IMR-90 (cell line): Measurements from ENCODE around the gene SOX5. TPM values are rescaled to one million over a fixed set of nuclear protein-coding genes. Genes with fewer than 3 reads are reported as not detected.

ENCODE experiments used
- ATAC-seq: fragments of 200-7000 bp; cut with Tn5 transposase; 2 replicates; pipeline ENCODE4 v1.9.1; 2020; ENCODE audit warnings: low read depth, mild to moderate bottlenecking, moderate library complexity
- BruUV-seq: library from RNA; stranded (reverse); fragments of 400-500 nt; replicated peaks from 2 replicates; lab custom pipeline; 2021; lab: Mats Ljungman, UMichigan
- CTCF ChIA-PET: fragments of 300-600 bp; formaldehyde crosslinking; extraction: SDS; loops from one replicate; lab custom pipeline; 2021; ENCODE audit warnings: antibody characterized with exemption; lab: Yijun Ruan, JAX
- POLR2A ChIA-PET: fragments of 300-600 bp; sonication (Branson Sonifier 250); formaldehyde crosslinking; loops from one replicate; lab custom pipeline; 2022; ENCODE audit warnings: antibody characterized with exemption; ENCODE audit not compliant: unreplicated experiment; lab: Charles Lee
- DNase-seq: peaks from one replicate; pipeline ENCODE4 v3.0.0; 2013
- H2AFZ ChIP-seq: replicated peaks from 2 replicates; pipeline ENCODE3; 2013; ENCODE audit warnings: low read length, mild to moderate bottlenecking; ENCODE audit not compliant: poor library complexity
- H2AK5ac ChIP-seq: 2 replicates; pipeline ENCODE4 v1.6.1; 2013; ENCODE audit warnings: low read depth, low read length, inconsistent platforms
- H2AK9ac ChIP-seq: replicated peaks from 2 replicates; pipeline ENCODE3; 2013; ENCODE audit warnings: mild to moderate bottlenecking, low read depth, low read length, moderate library complexity; ENCODE audit not compliant: poor library complexity
- H2BK120ac ChIP-seq: 2 replicates; pipeline ENCODE4 v1.6.1; 2013; ENCODE audit warnings: low read depth, low read length, inconsistent platforms
- H2BK15ac ChIP-seq: 3 replicates; pipeline ENCODE4 v1.6.1; 2013; ENCODE audit warnings: low read depth, low read length, inconsistent platforms
- H2BK20ac ChIP-seq: 2 replicates; pipeline ENCODE4 v1.6.1; 2013; ENCODE audit warnings: low read depth, mild to moderate bottlenecking, inconsistent platforms, low read length, moderate library complexity
- H2BK5ac ChIP-seq: 2 replicates; pipeline ENCODE4 v1.6.1; 2013; ENCODE audit warnings: mild to moderate bottlenecking, low read depth, low read length, inconsistent platforms; ENCODE audit not compliant: poor library complexity, severe bottlenecking
- H3K14ac ChIP-seq: replicated peaks from 2 replicates; pipeline ENCODE4 v1.6.1; 2013; ENCODE audit warnings: low read depth, low read length, inconsistent platforms
- H3K18ac ChIP-seq: 2 replicates; pipeline ENCODE4 v1.6.1; 2013; ENCODE audit warnings: low read depth, low read length, control low read depth
- H3K23ac ChIP-seq: 2 replicates; pipeline ENCODE4 v1.6.1; 2013; ENCODE audit warnings: low read depth, low read length, inconsistent platforms
- H3K27ac ChIP-seq: 2 replicates; pipeline ENCODE4 v1.5.1; 2013; ENCODE audit warnings: mild to moderate bottlenecking, control low read depth, low read length; ENCODE audit not compliant: insufficient read depth
- H3K27me3 ChIP-seq: 2 replicates; pipeline ENCODE4 v1.6.1; 2013; ENCODE audit warnings: low read length; ENCODE audit not compliant: control insufficient read depth, insufficient read depth
- H3K36me3 ChIP-seq: 2 replicates; pipeline ENCODE4 v1.6.1; 2013; ENCODE audit warnings: low read length, mixed read lengths; ENCODE audit not compliant: control insufficient read depth, insufficient read depth
- H3K4ac ChIP-seq: 2 replicates; pipeline ENCODE4 v1.6.1; 2013; ENCODE audit warnings: low read depth, low read length, inconsistent platforms
- H3K4me1 ChIP-seq: 2 replicates; pipeline ENCODE4 v1.6.1; 2013; ENCODE audit warnings: low read length, mixed read lengths; ENCODE audit not compliant: control insufficient read depth, insufficient read depth
- H3K4me2 ChIP-seq: 2 replicates; pipeline ENCODE4 v1.6.1; 2013; ENCODE audit warnings: low read depth, mild to moderate bottlenecking, control low read depth, low read length, moderate library complexity
- H3K4me3 ChIP-seq: 2 replicates; pipeline ENCODE4 v1.5.1; 2013; ENCODE audit warnings: low read depth, mild to moderate bottlenecking, control low read depth, low read length, moderate library complexity; ENCODE audit not compliant: insufficient read depth
- H3K56ac ChIP-seq: 2 replicates; pipeline ENCODE4 v1.6.1; 2013; ENCODE audit warnings: low read length, inconsistent platforms; ENCODE audit not compliant: insufficient read depth; ENCODE audit errors: extremely low read depth
- H3K79me1 ChIP-seq, 2 experiments: 2 replicates each; pipeline ENCODE4 v1.6.1; 2013; ENCODE audit warnings: low read length in 2 of 2, inconsistent platforms in 1 of 2, low read depth in 1 of 2
- H3K9ac ChIP-seq: 2 replicates; pipeline ENCODE4 v1.6.1; 2013; ENCODE audit warnings: low read depth, low read length, control low read depth
- H3K9me1 ChIP-seq: 2 replicates; pipeline ENCODE4 v1.6.1; 2013; ENCODE audit warnings: low read length, inconsistent platforms; ENCODE audit not compliant: insufficient read depth
- H3K9me3 ChIP-seq: 2 replicates; pipeline ENCODE4 v1.6.1; 2013; ENCODE audit warnings: low read length; ENCODE audit not compliant: control insufficient read depth, insufficient read depth
- H4K20me1 ChIP-seq: 2 replicates; pipeline ENCODE4 v1.6.1; 2013; ENCODE audit warnings: low read length, inconsistent platforms; ENCODE audit not compliant: insufficient read depth
- H4K5ac ChIP-seq: 2 replicates; pipeline ENCODE4 v1.6.1; 2013; ENCODE audit warnings: mild to moderate bottlenecking, low read depth, low read length, control low read depth
- H4K8ac ChIP-seq, 2 experiments: 2 replicates each; pipeline ENCODE4 v1.6.1; 2013; ENCODE audit warnings: low read depth in 2 of 2, low read length in 2 of 2, control low read depth in 1 of 2, inconsistent platforms in 1 of 2
- H4K91ac ChIP-seq: 2 replicates; pipeline ENCODE4 v1.6.1; 2013; ENCODE audit warnings: low read depth, low read length, inconsistent platforms; ENCODE audit not compliant: insufficient read depth
- BHLHE40 ChIP-seq: fragments of 150-350 bp; IDR thresholded peaks from 2 replicates; pipeline ENCODE4 v1.6.1; 2016; ENCODE audit warnings: mild to moderate bottlenecking, low read depth, low read length
- CEBPB ChIP-seq: IDR thresholded peaks from 2 replicates; pipeline ENCODE4 v1.6.1; 2012; ENCODE audit warnings: low read depth, low read length, improper control_type of control experiment
- CHD1 ChIP-seq: IDR thresholded peaks from 2 replicates; pipeline ENCODE4 v1.6.1; 2012; ENCODE audit warnings: low read depth, low read length, improper control_type of control experiment
- FOS ChIP-seq: fragments of 150-350 bp; IDR thresholded peaks from 2 replicates; pipeline ENCODE4 v1.6.1; 2016; ENCODE audit warnings: low read depth, low read length
- MAFK ChIP-seq: IDR thresholded peaks from 2 replicates; pipeline ENCODE4 v1.6.1; 2012; ENCODE audit warnings: low read depth, low read length, improper control_type of control experiment
- MAZ ChIP-seq: IDR thresholded peaks from 2 replicates; pipeline ENCODE4 v1.6.1; 2012; ENCODE audit warnings: low read depth, mild to moderate bottlenecking, low read length, improper control_type of control experiment, moderate library complexity, borderline replicate concordance
- MXI1 ChIP-seq: IDR thresholded peaks from 2 replicates; pipeline ENCODE4 v1.6.1; 2012; ENCODE audit warnings: low read depth, mild to moderate bottlenecking, low read length, moderate library complexity, borderline replicate concordance
- NFE2L2 ChIP-seq: fragments of 150-350 bp; IDR thresholded peaks from 2 replicates; pipeline ENCODE4 v1.6.1; 2016; ENCODE audit warnings: low read depth, mild to moderate bottlenecking, low read length
- POLR2A ChIP-seq: IDR thresholded peaks from 2 replicates; pipeline ENCODE4 v1.6.1; 2012; ENCODE audit warnings: mild to moderate bottlenecking, low read depth, low read length
- RAD21 ChIP-seq: IDR thresholded peaks from 2 replicates; pipeline ENCODE4 v1.6.1; 2012; ENCODE audit warnings: low read length, improper control_type of control experiment
- RCOR1 ChIP-seq: IDR thresholded peaks from 2 replicates; pipeline ENCODE4 v1.6.1; 2012; ENCODE audit warnings: mild to moderate bottlenecking, low read length, improper control_type of control experiment; ENCODE audit not compliant: insufficient replicate concordance
- RFX5 ChIP-seq: IDR thresholded peaks from 2 replicates; pipeline ENCODE4 v1.8.0; 2012; ENCODE audit warnings: low read depth, mild to moderate bottlenecking, low read length, moderate library complexity
- SMC3 ChIP-seq: fragments of 150-350 bp; IDR thresholded peaks from 2 replicates; pipeline ENCODE4 v1.6.1; 2016; ENCODE audit warnings: low read depth, mild to moderate bottlenecking, antibody characterized with exemption, low read length, moderate library complexity
- WGBS, 2 experiments: methylation state at CpG; one replicate each; pipeline versions ENCODE4 v1.1.5 to v1.1.7; 2013; ENCODE audit warnings: missing lambda C conversion rate in 2 of 2; ENCODE audit not compliant: insufficient read length in 1 of 2; ENCODE audit errors: extremely low coverage in 2 of 2; 5-methylcytosine and 5-hydroxymethylcytosine counted together
- dilution Hi-C: fragments of 300-500 bp; cut with HindIII; formaldehyde crosslinking; loops from one replicate; pipeline ENCODE4 v1.14.3; 2018; ENCODE audit warnings: low sequenced_read_pairs; ENCODE audit not compliant: unreplicated experiment
- in situ Hi-C: fragments of 300-500 bp; cut with MboI; formaldehyde crosslinking; loops from 3 replicates; pipeline ENCODE4 v1.14.3; 2019; ENCODE audit warnings: low sequenced_read_pairs, inconsistent platforms, mixed read lengths
- intact Hi-C: fragments of 100-400 bp; cut with micrococcal nuclease; formaldehyde crosslinking; loops from 2 replicates; pipeline ENCODE4 v1.10.0; 2022
- polyA plus RNA-seq, 3 experiments: library from polyadenylated mRNA; depleted of rRNA; stranded (reverse); fragments of >200 nt; gene quantifications; 2 replicates each; pipeline ENCODE4 v1.2.3, GENCODE V29; 2012; ENCODE audit warnings: low replicate concordance in 1 of 3
- total RNA-seq: library from RNA; depleted of rRNA; stranded (reverse); fragments of >200 nt; gene quantifications from 2 replicates; pipeline ENCODE4 v1.2.3, GENCODE V29; 2012
- TF ChIP-seq, protein P1 (sequence below): fragments of 150-350 bp; IDR thresholded peaks from 2 replicates; pipeline ENCODE4 v1.6.1; 2017; ENCODE audit warnings: mild to moderate bottlenecking, antibody characterized with exemption, low read length, low read depth
- TF ChIP-seq, protein P2 (sequence below): fragments of 150-350 bp; IDR thresholded peaks from 2 replicates; pipeline ENCODE4 v1.6.1; 2016; ENCODE audit warnings: low read depth, mild to moderate bottlenecking, low read length, moderate library complexity, borderline replicate concordance
- TF ChIP-seq, protein P3 (sequence below): conservative IDR thresholded peaks from 2 replicates; pipeline ENCODE4 v1.5.1; 2012; ENCODE audit warnings: mild to moderate bottlenecking, low read depth, low read length, improper control_type of control experiment

Gene SOX5
- total and polyA plus RNA-seq, 2 of the 4 experiments (the other 2 are of a cell fraction): 1.1 to 13.1 TPM

DNA sequence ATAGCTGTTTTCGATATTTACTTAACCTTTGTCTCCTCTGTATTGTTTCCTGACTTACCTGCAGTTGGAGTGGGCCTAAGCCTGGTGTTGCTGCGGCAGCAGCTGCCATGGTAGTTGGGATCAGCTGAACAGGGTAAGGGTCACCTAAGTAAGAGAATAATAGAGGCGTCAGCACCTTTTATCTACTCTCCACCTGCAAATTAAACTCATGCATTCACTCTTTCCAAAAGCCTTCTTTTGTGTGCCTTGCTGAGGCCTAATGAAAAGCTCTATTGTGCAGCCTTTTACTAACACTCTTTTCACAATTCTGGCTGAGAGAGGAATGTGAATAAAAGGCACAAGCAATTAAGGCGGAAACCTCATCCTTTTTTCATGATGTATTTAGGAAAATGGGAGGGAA lies 308.7 kb downstream of the SOX5 start:
- Histone ChIP-seq H3K18ac (no peak overlapping the region), H3K14ac (no peak overlapping the region), H4K20me1 (no peaks in the 10 kb centered on the region), H2BK15ac (no peak overlapping the region), H3K9ac (no peak overlapping the region), H3K4me1 (no peaks in the 10 kb centered on the region), H4K8ac (no peak overlapping the region), H2AFZ (no peak overlapping the region), H2BK120ac (no peak overlapping the region), H4K5ac (no peak overlapping the region), H2AK9ac (no peak overlapping the region), H3K9me1 (no peaks in the 10 kb centered on the region), H3K4me3 (no peak overlapping the region), H3K27me3 (no peaks in the 10 kb centered on the region), H3K23ac (no peak overlapping the region), H2AK5ac (no peak overlapping the region), H2BK5ac (no peak overlapping the region), H3K56ac (no peak overlapping the region), H3K27ac (no peak overlapping the region), H3K36me3 (no peaks in the 10 kb centered on the region), H2BK20ac (no peak overlapping the region), H3K4me2 (no peak overlapping the region), H4K91ac (no peak overlapping the region), H3K4ac (no peak overlapping the region), H3K9me3 (no peaks in the 10 kb centered on the region), H3K79me1 (no peaks in the 10 kb centered on the region)
- intact Hi-C loops: no loop called here
- no TSS peak for BruUV-seq
- dilution Hi-C loops: no loop called here
- ChIA-PET CTCF (no interaction called here), POLR2A (no interaction called here)
- ATAC-seq (no peak), DNase-seq (no peak)
- no CpG with 5 or more reads among the region's 4 CpGs for WGBS, 2 experiments
- TF ChIP-seq MXI1 (no peak), NFE2L2 (no peak), RFX5 (no peak), POLR2A (no peak), MAFK (no peak), BHLHE40 (no peak), CEBPB (no peak), RAD21 (no peak), FOS (no peak), MAZ (no peak), RCOR1 (no peak), SMC3 (no peak), CHD1 (no peak)
- TF ChIP-seq, protein P1, sequence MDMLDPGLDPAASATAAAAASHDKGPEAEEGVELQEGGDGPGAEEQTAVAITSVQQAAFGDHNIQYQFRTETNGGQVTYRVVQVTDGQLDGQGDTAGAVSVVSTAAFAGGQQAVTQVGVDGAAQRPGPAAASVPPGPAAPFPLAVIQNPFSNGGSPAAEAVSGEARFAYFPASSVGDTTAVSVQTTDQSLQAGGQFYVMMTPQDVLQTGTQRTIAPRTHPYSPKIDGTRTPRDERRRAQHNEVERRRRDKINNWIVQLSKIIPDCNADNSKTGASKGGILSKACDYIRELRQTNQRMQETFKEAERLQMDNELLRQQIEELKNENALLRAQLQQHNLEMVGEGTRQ: no peak
- TF ChIP-seq, protein P2, sequence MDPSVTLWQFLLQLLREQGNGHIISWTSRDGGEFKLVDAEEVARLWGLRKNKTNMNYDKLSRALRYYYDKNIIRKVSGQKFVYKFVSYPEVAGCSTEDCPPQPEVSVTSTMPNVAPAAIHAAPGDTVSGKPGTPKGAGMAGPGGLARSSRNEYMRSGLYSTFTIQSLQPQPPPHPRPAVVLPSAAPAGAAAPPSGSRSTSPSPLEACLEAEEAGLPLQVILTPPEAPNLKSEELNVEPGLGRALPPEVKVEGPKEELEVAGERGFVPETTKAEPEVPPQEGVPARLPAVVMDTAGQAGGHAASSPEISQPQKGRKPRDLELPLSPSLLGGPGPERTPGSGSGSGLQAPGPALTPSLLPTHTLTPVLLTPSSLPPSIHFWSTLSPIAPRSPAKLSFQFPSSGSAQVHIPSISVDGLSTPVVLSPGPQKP: no peak
- TF ChIP-seq, protein P3, sequence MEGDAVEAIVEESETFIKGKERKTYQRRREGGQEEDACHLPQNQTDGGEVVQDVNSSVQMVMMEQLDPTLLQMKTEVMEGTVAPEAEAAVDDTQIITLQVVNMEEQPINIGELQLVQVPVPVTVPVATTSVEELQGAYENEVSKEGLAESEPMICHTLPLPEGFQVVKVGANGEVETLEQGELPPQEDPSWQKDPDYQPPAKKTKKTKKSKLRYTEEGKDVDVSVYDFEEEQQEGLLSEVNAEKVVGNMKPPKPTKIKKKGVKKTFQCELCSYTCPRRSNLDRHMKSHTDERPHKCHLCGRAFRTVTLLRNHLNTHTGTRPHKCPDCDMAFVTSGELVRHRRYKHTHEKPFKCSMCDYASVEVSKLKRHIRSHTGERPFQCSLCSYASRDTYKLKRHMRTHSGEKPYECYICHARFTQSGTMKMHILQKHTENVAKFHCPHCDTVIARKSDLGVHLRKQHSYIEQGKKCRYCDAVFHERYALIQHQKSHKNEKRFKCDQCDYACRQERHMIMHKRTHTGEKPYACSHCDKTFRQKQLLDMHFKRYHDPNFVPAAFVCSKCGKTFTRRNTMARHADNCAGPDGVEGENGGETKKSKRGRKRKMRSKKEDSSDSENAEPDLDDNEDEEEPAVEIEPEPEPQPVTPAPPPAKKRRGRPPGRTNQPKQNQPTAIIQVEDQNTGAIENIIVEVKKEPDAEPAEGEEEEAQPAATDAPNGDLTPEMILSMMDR: no peak
- in situ Hi-C loops: no loop called here
